ENCODE data around the gene WDR36. TPM values are rescaled to one million over a fixed set of nuclear protein-coding genes. Genes with fewer than 3 reads are reported as not detected.

Gene WDR36
- total RNA-seq, 1 experiment from 2014 or later = 17.7 TPM

DNA sequence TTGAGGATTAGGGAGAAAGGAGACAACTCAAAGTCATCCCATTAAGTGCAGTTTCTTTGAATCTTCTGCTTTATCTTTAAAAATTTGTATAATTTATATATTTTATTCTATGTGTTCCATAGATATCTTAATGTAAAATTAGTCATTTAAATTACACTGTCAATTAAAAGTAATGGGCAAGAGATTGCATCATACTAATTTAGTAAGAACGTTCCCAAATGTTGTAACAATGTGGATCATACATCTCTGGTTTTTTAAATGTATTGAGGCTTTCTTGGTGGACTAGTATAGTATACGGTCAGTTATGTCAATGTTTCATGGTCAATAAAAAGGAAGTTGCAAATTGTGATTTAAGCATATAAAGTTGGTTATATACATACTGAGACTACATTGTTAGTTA lies 14.5 kb upstream of the WDR36 start:
- no peaks in the 10 kb centered on the region; the same call in 1 of the 2 replicates for H3K27me3 ChIP-seq (ENCODE audit: insufficient read depth, low read depth)
- H3K36me3 ChIP-seq (ENCODE audit: low read depth) = no peaks in the 10 kb centered on the region
- no peaks in the 10 kb centered on the region for H3K9me2 ChIP-seq (ENCODE audit: insufficient read depth)
- no peak overlapping the region for H3K27ac ChIP-seq
- TF ChIP-seq, protein P1, sequence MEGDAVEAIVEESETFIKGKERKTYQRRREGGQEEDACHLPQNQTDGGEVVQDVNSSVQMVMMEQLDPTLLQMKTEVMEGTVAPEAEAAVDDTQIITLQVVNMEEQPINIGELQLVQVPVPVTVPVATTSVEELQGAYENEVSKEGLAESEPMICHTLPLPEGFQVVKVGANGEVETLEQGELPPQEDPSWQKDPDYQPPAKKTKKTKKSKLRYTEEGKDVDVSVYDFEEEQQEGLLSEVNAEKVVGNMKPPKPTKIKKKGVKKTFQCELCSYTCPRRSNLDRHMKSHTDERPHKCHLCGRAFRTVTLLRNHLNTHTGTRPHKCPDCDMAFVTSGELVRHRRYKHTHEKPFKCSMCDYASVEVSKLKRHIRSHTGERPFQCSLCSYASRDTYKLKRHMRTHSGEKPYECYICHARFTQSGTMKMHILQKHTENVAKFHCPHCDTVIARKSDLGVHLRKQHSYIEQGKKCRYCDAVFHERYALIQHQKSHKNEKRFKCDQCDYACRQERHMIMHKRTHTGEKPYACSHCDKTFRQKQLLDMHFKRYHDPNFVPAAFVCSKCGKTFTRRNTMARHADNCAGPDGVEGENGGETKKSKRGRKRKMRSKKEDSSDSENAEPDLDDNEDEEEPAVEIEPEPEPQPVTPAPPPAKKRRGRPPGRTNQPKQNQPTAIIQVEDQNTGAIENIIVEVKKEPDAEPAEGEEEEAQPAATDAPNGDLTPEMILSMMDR (conservative IDR thresholded peaks at IDR 0.05) = no peak
- TF ChIP-seq EZH2 (IDR thresholded peaks at IDR 0.05; ENCODE audit: low read depth) = no peak
- intact Hi-C loops (cut with micrococcal nuclease; ENCODE audit: unreplicated experiment) = no loop called here
- no peak overlapping the region for H3K4me2 ChIP-seq
- no TSS peak for BruUV-seq (replicated peaks)
- H3K4me1 ChIP-seq (replicated peaks; ENCODE audit: insufficient read depth) = peaks cover 6% of the 10 kb centered on the region; the same call in 1 of the 2 replicates
- no peak overlapping the region for H3K4me3 ChIP-seq
- CTCF ChIA-PET = no interaction called here
- no peaks in the 10 kb centered on the region for H3F3A ChIP-seq (ENCODE audit: insufficient read depth, low read depth)
- no peak for DNase-seq
- H2AFZ ChIP-seq = no peak overlapping the region
- POLR2A ChIA-PET (ENCODE audit: unreplicated experiment) = no interaction called here
- H4K20me1 ChIP-seq (ENCODE audit: insufficient read depth) = no peaks in the 10 kb centered on the region
- no peaks in the 10 kb centered on the region for H3K79me2 ChIP-seq (ENCODE audit: low read depth)
- H3K9me3 ChIP-seq (ENCODE audit: insufficient read depth, low read depth) = no peaks in the 10 kb centered on the region

DNA sequence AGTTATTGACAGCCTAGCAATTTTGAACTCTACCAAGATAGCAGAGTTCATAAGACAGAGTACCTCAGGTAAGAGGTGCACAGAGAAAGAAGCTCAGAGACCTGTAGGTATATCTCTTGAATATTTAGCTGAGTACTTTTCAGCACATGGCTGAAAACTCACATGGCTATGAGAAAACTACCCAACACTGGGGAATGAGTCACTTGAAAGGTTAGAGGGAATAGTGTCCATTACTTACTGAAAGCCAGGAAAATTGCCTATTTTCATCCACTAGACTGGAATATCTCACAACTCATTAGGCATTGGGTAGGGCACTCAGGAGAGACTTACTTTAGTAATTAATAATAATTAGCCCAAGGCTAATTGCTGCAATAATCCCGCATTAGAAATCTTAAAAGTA lies 12.3 kb upstream of the WDR36 start:
- Histone ChIP-seq H3K4me3 (no peak overlapping the region), H2AFZ (no peak overlapping the region), H3K36me3 (ENCODE audit: low read depth) (no peaks in the 10 kb centered on the region), H4K20me1 (ENCODE audit: insufficient read depth) (no peaks in the 10 kb centered on the region), H3K79me2 (ENCODE audit: low read depth) (no peaks in the 10 kb centered on the region), H3F3A (ENCODE audit: insufficient read depth, low read depth) (no peaks in the 10 kb centered on the region), H3K27ac (no peak overlapping the region), H3K4me1 (replicated peaks; ENCODE audit: insufficient read depth) (peaks cover 6% of the 10 kb centered on the region; the same call in 1 of the 2 replicates), H3K27me3 (ENCODE audit: insufficient read depth, low read depth) (no peaks in the 10 kb centered on the region), H3K9me2 (ENCODE audit: insufficient read depth) (no peaks in the 10 kb centered on the region), H3K9me3 (ENCODE audit: insufficient read depth, low read depth) (no peaks in the 10 kb centered on the region), H3K4me2 (0 out of 2 replicates have a peak overlapping the region, but pooled peaks have one; percentile 13)
- intact Hi-C loops (cut with micrococcal nuclease; ENCODE audit: unreplicated experiment) = no loop called here
- CTCF ChIA-PET = no interaction called here
- POLR2A ChIA-PET (ENCODE audit: unreplicated experiment) = no interaction called here
- no peak for TF ChIP-seq EZH2 (IDR thresholded peaks at IDR 0.05; ENCODE audit: low read depth)
- DNase-seq = no peak
- no TSS peak for BruUV-seq (replicated peaks)

- DNase-seq = peak in 1 of 2 experiments; percentile 40
- Histone ChIP-seq H3K4me2 (no peak overlapping the region), H3K9me2 (ENCODE audit: insufficient read depth) (no peaks in the 10 kb centered on the region), H3K4me3 (no peak overlapping the region), H3F3A (ENCODE audit: insufficient read depth, low read depth) (no peaks in the 10 kb centered on the region), H3K9me3 (ENCODE audit: insufficient read depth, low read depth) (no peaks in the 10 kb centered on the region), H2AFZ (no peak overlapping the region), H3K79me2 (ENCODE audit: low read depth) (no peaks in the 10 kb centered on the region), H4K20me1 (ENCODE audit: insufficient read depth) (no peaks in the 10 kb centered on the region), H3K36me3 (ENCODE audit: low read depth) (no peaks in the 10 kb centered on the region), H3K27ac (no peak overlapping the region), H3K27me3 (ENCODE audit: insufficient read depth, low read depth) (no peaks in the 10 kb centered on the region), H3K4me1 (replicated peaks; ENCODE audit: insufficient read depth) (no peaks in the 10 kb centered on the region)
- ChIA-PET POLR2A (ENCODE audit: unreplicated experiment) (no interaction called here), CTCF (no interaction called here)
- intact Hi-C loops (cut with micrococcal nuclease; ENCODE audit: unreplicated experiment) = no loop called here
- TF ChIP-seq EZH2 (IDR thresholded peaks at IDR 0.05; ENCODE audit: low read depth) = no peak
- TF ChIP-seq, protein P1 (conservative IDR thresholded peaks at IDR 0.05) = no peak
- BruUV-seq (replicated peaks) = no TSS peak
Observed at GRCh38 chr5:111083323-111083722, 8.8 kb upstream of the WDR36 start.

- ChIA-PET CTCF (no interaction called here), POLR2A (ENCODE audit: unreplicated experiment) (no interaction called here)
- no peaks in the 10 kb centered on the region for H3K27me3 ChIP-seq (ENCODE audit: insufficient read depth, low read depth)
- no peaks in the 10 kb centered on the region for H3K9me3 ChIP-seq (ENCODE audit: insufficient read depth, low read depth)
- H3K4me3 ChIP-seq = no peak overlapping the region
- peaks cover 22% of the 10 kb centered on the region for H3K36me3 ChIP-seq (ENCODE audit: low read depth)
- peaks cover 44% of the 10 kb centered on the region for H3K79me2 ChIP-seq (ENCODE audit: low read depth)
- no peak for DNase-seq
- peaks cover 26% of the 10 kb centered on the region for H4K20me1 ChIP-seq (ENCODE audit: insufficient read depth)
- no peak overlapping the region for H3K27ac ChIP-seq
- TF ChIP-seq, protein P1 (conservative IDR thresholded peaks at IDR 0.05) = no peak
- TF ChIP-seq EZH2 (IDR thresholded peaks at IDR 0.05; ENCODE audit: low read depth) = no peak
- H3K4me2 ChIP-seq = no peak overlapping the region
- H2AFZ ChIP-seq = no peak overlapping the region
- H3K4me1 ChIP-seq (replicated peaks; ENCODE audit: insufficient read depth) = peaks cover 20% of the 10 kb centered on the region
- no TSS peak for BruUV-seq (replicated peaks)
- H3K9me2 ChIP-seq (ENCODE audit: insufficient read depth) = no peaks in the 10 kb centered on the region
- H3F3A ChIP-seq (ENCODE audit: insufficient read depth, low read depth) = no peaks in the 10 kb centered on the region
- intact Hi-C loops (cut with micrococcal nuclease; ENCODE audit: unreplicated experiment) = no loop called here
Observed at GRCh38 chr5:111095982-111096381, 3.8 kb downstream of the WDR36 start.

All from PC-9 (cell line).